ENCODE results near the gene ZNF37A. TPM values are rescaled to one million over a fixed set of nuclear protein-coding genes. Genes with fewer than 3 reads are reported as not detected.

ZNF37A gene
- 6.6 TPM for total RNA-seq (2021; ENCODE audit: unreplicated experiment)
- 3.1 TPM for polyA plus RNA-seq (2012; ENCODE audit: insufficient read length)
- percentile 73 among the genes with signal in this experiment for Bru-seq, nascent RNA
- percentile 89 among the genes with signal in this experiment for BruChase-seq, experiment 1, labeled RNA remaining after a 2-hour chase
- BruChase-seq, experiment 2, labeled RNA remaining after a 6-hour chase: percentile 89 among the genes with signal in this experiment
- long read RNA-seq, full-length matches to known transcripts: 3 of 24 reads
- long read RNA-seq, partial matches to known transcripts: 0 of 24 reads
- long read RNA-seq, other reads (novel, unspliced or antisense): 21 of 24 reads

DNA sequence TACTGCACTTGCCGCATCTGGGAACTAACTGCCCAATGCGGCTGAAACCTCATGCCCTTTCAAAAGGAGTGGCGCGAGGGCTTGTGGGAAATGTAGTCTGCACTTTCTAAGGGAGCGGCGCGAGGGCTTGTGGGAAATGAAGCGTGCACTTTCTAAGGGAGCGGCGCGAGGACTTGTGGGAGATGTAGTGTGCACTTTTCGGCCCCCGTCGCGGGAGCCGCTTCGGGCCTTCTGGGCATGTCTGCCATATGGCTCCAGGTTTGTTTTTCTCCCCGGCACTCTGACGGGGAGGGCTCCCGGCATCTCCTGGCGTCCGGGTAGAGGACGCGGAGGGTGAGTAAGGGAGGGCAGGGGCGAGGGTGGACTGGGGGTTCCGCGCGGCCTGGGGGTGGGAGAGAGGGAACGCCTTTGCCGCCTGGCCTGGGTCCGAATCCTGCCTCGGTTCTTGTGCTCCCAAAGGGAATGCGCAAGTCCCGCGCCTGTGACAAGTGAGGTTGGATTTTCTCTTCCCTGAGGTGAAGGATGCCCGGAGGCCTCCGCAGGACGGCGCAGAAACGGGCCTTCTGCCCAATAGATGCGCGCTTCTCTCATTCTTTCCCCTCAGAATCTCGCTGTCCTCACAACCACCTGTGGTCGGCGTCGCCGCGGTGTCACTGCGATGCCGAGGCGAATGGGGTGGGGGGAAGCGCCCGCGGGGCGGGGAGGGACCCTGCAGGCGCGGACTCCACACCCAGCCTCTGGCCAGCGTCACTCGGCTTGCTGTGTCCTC, at the start of gene ZNF37A:
Gene ZNF37A (plus strand): TSS at position 180 of the 769 bp plus-strand sequence. CDS start 2,281 bp downstream, outside the sequence.
- peak; percentile 100 for ATAC-seq
- intact Hi-C loops (cut with micrococcal nuclease; ENCODE audit: unreplicated experiment): no loop called here
- Histone ChIP-seq H3K4me1 (ENCODE audit: control insufficient read depth, insufficient read depth, low read length) (no peaks in the 10 kb centered on the region), H3K27ac (ENCODE audit: low read length) (peak within 1 kb of the TSS; percentile 77), H3K27me3 (ENCODE audit: control insufficient read depth, insufficient read depth, low read length) (no peaks in the 10 kb centered on the region), H3K9me3 (ENCODE audit: control insufficient read depth, insufficient read depth, low read depth, low read length) (no peaks in the 10 kb centered on the region), H3K36me3 (ENCODE audit: control insufficient read depth, insufficient read depth, low read length) (peaks cover 6% of the 10 kb centered on the region), H3K4me3 (ENCODE audit: low read depth in 2 of 2, low read length in 2 of 2) (peak within 1 kb of the TSS; percentile 63 to 71)
- ChIA-PET POLR2A (interaction anchor here (0.7 kb wide), 1 partner anchor 649 kb away, joined by 3 read pairs; no protein-coding TSS in a partner anchor), CTCF (no interaction called here)
- no TSS peak for BruUV-seq (replicated peaks)
- TF ChIP-seq POLR2AphosphoS5 (IDR thresholded peaks at IDR 0.05; ENCODE audit: low read depth, low read length): peak; percentile 60; the same call in 1 of the 2 replicates
- TF ChIP-seq, protein P1, sequence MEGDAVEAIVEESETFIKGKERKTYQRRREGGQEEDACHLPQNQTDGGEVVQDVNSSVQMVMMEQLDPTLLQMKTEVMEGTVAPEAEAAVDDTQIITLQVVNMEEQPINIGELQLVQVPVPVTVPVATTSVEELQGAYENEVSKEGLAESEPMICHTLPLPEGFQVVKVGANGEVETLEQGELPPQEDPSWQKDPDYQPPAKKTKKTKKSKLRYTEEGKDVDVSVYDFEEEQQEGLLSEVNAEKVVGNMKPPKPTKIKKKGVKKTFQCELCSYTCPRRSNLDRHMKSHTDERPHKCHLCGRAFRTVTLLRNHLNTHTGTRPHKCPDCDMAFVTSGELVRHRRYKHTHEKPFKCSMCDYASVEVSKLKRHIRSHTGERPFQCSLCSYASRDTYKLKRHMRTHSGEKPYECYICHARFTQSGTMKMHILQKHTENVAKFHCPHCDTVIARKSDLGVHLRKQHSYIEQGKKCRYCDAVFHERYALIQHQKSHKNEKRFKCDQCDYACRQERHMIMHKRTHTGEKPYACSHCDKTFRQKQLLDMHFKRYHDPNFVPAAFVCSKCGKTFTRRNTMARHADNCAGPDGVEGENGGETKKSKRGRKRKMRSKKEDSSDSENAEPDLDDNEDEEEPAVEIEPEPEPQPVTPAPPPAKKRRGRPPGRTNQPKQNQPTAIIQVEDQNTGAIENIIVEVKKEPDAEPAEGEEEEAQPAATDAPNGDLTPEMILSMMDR (IDR thresholded peaks at IDR 0.05): no peak
- TF ChIP-seq SIN3A (IDR thresholded peaks at IDR 0.05; ENCODE audit: borderline replicate concordance, insufficient read depth, low read depth, low read length): 0 out of 2 replicates have a peak, but pooled peaks have one; percentile 25
- DNase-seq (ENCODE audit: low read depth, low spot score): peak; percentile 70
- in situ Hi-C loops (cut with HindIII; ENCODE audit: low pct_unique_long_range_greater_than_20kb, low sequenced_read_pairs): no loop called here

DNA sequence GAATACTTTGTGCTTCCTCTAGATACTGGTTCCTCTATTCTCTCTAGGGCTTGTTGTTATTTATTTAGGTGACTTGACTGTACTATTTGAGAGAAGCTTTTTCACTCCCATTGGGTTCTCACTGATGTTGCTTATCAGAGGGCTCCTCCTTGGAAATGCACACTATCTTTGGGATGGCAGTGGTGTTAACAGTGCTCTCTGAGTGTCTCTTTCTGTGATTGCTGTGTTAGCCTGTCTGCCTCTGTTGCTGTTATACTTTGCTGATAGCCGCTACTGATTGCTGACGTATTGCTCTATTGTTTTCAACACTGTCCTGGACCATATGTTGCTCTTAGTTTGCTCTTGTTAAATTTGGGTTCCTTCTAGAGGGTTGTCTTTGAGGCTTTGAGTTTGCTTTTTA, 49.0 kb upstream of the ZNF37A start:
- in situ Hi-C loops (cut with HindIII; ENCODE audit: low pct_unique_long_range_greater_than_20kb, low sequenced_read_pairs): no loop called here
- ATAC-seq (no peak), DNase-seq (ENCODE audit: low read depth, low spot score) (no peak)
- ChIA-PET CTCF (no interaction called here), POLR2A (no interaction called here)
- TF ChIP-seq TCF7L2 (IDR thresholded peaks at IDR 0.05; ENCODE audit: low read depth, low read length): no peak
- TF ChIP-seq POLR2AphosphoS5 (IDR thresholded peaks at IDR 0.05; ENCODE audit: low read depth, low read length): no peak
- no peak for TF ChIP-seq SIN3A (IDR thresholded peaks at IDR 0.05; ENCODE audit: borderline replicate concordance, insufficient read depth, low read depth, low read length)
- TF ChIP-seq, protein P1 (IDR thresholded peaks at IDR 0.05): no peak
- H3K4me3 ChIP-seq (ENCODE audit: low read depth in 2 of 2, low read length in 2 of 2): no peak overlapping the region
- H3K36me3 ChIP-seq (ENCODE audit: control insufficient read depth, insufficient read depth, low read length): no peaks in the 10 kb centered on the region
- H3K27me3 ChIP-seq (ENCODE audit: control insufficient read depth, insufficient read depth, low read length): no peaks in the 10 kb centered on the region
- BruUV-seq (replicated peaks): no TSS peak
- no peak overlapping the region for H3K27ac ChIP-seq (ENCODE audit: low read length)
- peaks cover 6% of the 10 kb centered on the region; the same call in 1 of the 2 replicates for H3K9me3 ChIP-seq (ENCODE audit: control insufficient read depth, insufficient read depth, low read depth, low read length)
- no peaks in the 10 kb centered on the region for H3K4me1 ChIP-seq (ENCODE audit: control insufficient read depth, insufficient read depth, low read length)
- intact Hi-C loops (cut with micrococcal nuclease; ENCODE audit: unreplicated experiment): no loop called here

DNA sequence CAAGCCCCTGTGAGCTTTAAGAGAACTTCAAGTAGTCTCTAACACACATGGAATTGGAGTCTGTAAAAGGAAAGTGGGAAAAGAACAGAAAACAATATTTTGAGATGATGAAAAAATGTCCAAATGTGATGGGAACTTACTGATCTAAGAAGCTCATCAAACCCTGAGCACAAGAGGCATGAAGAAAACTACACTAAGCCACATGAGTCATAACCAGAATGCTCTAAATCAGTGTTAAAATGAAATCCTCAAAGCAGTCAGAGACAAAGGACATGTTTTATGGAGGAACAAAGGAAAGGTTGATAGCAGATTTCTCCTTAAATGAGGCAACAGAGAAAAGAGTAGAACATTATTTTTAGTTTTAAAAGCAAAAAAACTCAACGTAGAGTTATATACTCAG, 46.5 kb upstream of the ZNF37A start:
- DNase-seq (ENCODE audit: low read depth, low spot score): no peak
- Histone ChIP-seq H3K4me1 (ENCODE audit: control insufficient read depth, insufficient read depth, low read length) (no peaks in the 10 kb centered on the region), H3K27ac (ENCODE audit: low read length) (no peak overlapping the region), H3K4me3 (ENCODE audit: low read depth in 2 of 2, low read length in 2 of 2) (no peak overlapping the region), H3K36me3 (ENCODE audit: control insufficient read depth, insufficient read depth, low read length) (no peaks in the 10 kb centered on the region), H3K27me3 (ENCODE audit: control insufficient read depth, insufficient read depth, low read length) (no peaks in the 10 kb centered on the region), H3K9me3 (ENCODE audit: control insufficient read depth, insufficient read depth, low read depth, low read length) (peaks cover 11% of the 10 kb centered on the region; the same call in 1 of the 2 replicates)
- POLR2A ChIA-PET: no interaction called here
- no TSS peak for BruUV-seq (replicated peaks)
- intact Hi-C loops (cut with micrococcal nuclease; ENCODE audit: unreplicated experiment) (no loop called here), in situ Hi-C loops (cut with HindIII; ENCODE audit: low pct_unique_long_range_greater_than_20kb, low sequenced_read_pairs) (no loop called here)
- no peak for ATAC-seq
- CTCF ChIA-PET: no interaction called here
- TF ChIP-seq POLR2AphosphoS5 (IDR thresholded peaks at IDR 0.05; ENCODE audit: low read depth, low read length): no peak
- TF ChIP-seq TCF7L2 (IDR thresholded peaks at IDR 0.05; ENCODE audit: low read depth, low read length): no peak
